ENCODE results near the gene PHC2. TPM values are rescaled to one million over a fixed set of nuclear protein-coding genes. Genes with fewer than 3 reads are reported as not detected.

PHC2 gene
- polyA plus RNA-seq, 1 donor, result 67.8 TPM

DNA sequence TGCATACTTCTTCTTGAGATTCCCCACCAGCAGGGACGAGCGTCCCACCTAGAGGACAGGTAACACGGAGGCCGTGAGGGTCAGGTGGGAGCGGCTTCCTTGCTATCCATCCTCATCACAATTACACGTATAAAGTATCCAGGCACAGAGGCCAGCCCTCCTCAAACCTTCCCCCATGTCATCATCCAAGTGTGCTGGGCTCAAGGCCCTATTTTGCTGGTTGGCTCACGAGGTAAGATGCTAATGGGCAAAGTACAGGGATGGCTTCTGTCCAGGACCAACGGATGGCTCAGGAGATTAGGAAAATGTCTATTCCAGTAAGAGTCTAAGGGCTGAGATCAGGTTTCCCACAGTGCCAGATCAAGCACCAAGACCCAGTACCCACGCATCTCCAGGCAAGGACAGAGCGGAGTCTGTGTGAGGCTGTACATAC, 98.5 kb downstream of the PHC2 start:
- no peak for DNase-seq (ENCODE audit: low read depth)

DNA sequence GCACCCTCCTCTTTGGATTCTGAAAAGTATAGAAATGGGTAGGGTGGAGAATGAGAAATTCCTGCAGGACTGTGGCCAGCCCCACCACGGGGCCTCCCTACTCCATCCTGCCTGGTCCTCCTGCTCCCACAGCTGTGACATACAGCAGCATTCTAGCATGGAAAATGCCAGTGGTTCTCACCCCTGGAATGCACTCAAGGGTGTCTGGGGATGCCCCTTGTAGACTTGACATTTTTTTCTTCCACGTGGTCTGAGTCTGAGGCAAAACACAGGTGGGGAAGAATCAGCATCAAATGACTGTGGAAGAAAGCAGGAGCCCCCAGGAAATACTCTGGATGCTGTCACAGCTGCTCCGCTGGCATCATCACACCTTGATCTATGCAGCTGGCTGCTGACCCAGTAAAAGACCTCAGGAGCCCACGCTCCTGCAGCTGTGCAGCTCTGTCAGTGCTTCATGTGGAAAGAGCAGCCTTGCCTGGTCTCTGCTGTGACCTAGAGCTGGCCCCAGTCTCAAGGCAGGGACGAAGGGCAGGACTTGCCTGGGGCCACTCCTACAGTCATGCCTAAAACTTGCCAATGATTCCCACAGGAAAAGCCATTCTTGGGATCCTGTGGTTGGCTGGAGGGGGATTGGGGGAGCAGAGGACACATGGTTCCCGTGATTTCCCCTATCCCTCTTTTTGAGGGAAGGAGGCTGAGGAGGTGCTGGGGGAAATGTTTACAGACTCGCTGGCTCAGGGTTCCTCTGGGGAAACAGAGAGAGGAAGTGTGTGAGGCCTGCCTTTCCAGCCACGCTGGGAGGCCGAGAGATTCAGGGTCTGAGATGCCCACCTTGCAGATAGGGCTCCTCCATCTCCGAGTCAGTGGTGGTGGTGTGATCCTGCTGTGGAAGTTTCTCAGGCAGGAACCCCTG, 99.2 kb downstream of the PHC2 start:
- DNase-seq (ENCODE audit: low read depth), result no peak

DNA sequence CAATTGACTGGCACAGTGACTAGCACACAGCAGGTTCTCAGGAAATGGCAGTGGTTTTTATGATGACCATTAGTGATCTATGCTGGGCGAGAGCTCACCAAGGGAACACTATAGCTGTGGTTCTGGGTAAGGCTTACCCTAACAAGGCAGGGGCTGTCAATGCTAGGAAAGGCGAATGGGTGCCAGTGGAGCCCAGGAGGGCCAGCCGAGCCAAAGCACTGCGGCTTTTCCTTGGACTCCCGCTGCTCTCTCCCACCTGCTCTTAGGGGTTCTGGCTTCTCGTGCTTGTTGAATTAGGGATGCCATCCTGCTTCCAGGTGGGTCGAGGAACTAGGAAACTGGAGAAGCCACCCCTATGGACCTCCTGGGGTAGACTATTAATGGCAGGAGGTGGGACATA, 100.0 kb downstream of the PHC2 start:
- DNase-seq (ENCODE audit: low read depth), result no peak

DNA sequence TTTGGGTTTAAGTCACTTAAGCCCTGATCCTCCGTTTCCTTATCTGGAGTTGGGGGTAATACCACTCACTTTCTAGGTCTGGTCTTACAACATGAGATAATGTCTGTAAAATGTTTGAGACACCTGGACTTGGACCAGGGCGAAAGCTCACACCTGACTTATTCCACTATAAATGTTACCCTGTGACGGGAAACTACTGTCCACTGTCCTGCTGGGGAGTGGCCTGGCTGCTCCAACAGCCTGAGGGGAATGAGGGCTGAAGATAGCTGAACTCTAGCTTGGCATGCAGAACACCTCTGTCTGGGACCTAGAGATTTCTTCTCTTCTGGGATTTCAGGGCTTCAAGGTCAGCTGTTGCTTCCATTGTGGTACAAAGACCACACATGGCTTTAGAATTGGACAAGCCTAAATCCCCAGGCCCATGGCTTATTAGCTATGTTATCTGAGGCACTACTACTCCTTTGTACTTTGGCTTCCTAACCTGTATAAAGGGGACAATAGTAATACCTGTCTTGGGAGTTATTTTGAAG, 100.5 kb downstream of the PHC2 start:
- DNase-seq (ENCODE audit: low read depth), result no peak

DNA sequence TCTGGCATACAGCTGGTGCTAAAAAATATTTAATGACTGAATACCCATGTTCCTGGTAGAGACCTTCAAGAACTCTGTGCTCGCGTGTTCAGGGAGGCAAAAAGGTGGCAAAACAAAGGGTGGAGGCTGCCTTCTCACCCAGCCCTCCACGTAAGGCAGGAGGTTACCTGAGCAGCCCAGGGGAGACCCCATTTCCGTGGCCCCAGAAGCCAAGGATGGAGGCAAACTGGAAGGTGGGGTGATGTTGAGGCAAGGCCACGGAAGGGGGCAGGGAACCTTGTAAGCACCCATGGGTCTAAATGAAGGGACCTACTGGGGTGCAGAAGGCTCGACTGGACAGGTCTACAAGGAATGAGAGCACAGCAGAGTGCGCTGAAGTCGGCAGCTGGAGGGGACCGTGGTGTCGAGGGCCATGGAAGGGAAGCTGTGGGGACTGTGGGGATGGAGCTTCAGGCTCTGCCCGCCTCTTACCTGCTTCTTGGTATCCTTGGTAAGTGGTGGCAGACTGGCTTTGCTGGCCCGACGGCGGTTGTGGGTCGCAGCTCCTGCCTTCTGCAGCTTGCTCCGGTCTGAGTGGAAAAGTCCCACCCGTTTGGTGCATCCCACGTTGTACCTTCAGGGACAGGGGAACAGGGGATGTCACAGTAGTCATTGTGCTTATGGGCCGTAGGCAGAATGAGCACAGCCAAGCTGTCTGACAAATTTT, 101.1 kb downstream of the PHC2 start:
- no peak for DNase-seq (ENCODE audit: low read depth)

DNA sequence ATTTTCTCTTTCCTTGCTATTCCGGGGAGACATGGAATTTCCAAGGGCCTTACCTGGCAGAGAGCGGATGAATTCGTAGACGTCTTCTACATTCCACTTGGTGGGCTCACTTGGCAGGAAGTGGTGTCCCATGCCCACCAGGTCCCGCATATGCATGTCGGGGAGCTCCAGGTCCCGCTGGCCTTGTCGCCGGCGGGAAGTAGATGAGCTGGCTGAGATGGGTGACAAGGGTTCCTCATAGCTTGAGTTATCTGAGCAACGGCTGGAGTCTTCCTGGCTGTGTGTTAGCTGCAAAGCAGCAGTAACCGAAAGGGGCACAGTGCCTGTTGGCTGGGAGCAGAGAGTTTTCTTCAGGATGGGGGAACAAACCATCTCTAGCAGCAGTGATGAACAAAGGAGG, 102.1 kb downstream of the PHC2 start:
- DNase-seq (ENCODE audit: low read depth), result no peak

DNA sequence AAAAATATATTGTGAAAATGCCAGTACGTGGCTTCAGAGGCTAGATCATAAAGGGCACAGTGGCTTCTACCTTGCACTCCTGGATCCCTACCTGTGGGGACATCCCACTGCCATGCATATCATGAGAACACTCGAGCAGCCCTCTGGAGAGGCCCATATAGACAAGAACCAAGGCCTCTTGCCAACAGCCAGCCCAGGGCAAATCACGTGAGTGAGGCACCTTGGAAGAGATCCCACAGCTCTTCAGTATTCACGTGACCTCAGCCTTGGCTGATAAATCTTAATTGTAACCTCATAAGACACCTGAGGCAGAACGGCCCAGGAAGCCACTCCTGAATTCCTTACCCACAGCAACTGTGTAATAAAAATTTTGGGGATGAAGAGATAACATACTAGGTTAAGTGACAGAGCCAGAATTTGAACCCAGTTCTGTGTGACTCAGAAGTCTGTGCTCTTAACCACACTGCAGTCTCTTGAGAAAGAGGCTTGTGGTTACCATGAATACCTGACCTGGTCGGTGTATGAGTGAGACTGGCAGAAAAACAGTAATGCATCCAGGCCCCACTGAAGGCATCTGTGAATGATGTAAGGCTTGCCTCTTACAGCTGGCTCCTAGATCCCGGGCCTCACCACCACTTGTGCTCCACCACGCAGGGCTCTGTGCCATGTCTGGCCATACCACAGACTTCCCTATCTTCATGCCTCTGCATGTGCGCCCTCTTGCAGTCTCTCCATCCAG, 103.1 kb downstream of the PHC2 start:
- no peak for DNase-seq (ENCODE audit: low read depth)

DNA sequence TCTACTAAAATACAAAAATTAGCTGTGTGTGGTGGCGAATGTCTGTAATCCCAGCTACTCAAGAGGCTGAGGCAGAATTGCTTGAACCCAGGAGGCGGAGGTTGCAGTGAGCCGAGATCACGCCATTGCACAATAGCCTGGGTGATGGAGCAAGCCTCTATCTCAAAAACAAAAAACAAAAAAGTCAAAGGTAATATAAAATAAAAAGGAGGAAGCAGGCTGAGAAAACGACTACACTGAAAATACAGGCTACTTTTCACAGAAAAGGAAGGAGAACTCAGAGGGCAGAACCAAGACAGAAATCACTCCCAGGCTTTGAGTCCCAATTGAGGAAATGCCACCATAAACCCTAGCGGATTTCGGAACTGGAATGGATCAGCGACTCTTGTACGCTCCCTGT, 104.1 kb downstream of the PHC2 start:
- no peak for DNase-seq (ENCODE audit: low read depth)

DNA sequence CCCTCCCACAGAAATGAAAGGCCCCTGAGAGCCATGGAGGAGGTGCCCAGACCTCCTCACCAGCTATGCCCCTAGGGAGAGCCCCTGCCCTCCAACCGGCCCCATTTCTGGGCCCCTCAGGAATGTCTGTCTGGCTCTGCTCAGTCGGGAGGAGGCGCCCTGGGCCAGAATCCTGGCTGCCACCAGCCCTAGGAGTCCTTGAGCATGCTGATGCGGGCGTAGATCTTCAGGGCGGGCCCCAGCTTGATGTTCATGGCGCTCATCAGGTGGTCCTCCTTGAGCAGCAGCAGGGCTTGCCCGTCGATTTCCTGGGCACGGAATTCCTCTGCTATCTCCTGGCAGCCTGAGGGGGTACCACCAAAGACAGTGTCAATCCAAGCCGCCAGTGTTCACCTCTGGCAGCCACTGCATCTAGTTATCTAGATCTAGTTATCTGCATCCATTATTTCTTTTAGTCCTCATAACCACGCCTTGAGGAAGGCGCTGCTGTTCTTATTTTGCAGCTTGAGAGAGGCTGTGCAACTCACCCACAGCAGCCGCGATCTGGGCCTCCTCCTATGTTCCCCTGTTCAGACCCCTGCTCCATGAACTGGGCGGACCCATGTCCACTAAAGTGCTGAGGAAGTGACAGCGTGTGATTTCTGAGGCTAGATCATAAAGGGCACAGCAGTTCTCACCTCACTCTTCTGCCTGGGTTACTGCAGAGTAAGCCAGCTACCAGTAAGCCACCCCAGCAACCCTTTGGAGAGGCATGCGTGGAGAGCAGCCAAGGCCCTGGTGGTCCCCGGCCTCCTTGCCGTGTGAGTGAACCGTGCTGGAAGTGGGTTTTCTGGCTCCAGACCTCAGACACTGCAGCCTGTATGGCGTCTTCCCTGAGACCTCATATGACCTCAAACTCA, 106.0 kb downstream of the PHC2 start:
- DNase-seq (ENCODE audit: low read depth), result no peak

DNA sequence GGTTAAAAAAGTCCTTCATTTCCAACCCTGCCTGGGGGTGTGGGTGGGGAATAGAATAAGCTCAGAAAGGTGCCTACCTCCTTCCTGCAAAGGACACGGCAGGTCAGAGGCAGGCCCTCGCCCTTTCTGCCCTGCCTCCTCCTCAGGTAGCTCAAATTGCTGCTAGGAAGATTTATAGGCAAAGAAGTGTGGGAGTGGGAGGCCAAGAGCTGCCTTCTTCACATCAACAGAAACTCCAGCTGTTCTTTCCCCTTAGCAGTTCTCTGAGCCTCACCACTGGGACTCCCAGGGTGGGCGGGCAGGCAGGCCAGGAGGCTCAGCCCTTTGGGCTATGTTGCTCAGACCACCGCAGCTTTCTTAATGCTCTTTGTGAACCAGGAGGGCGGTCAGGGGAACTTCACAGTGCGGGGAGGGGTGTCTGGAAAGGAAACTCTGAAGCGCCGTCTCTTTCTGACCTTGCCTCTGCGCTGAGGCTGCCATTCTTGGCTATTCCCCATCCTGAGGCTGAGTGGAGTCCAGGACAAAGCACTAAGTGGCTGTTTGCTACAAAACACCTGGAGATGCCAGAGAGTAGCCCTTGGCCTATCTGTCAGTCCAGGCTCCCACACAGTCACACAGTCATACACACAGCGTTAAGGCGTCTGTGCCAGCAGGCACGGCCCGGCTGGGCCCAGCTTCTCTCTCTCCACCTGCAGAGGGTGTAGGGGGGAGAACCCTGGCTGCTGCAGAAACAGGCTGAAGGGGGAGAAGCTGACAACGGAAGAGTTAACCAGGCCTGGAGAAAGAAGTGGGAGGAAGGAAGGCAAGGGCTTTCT, 107.0 kb downstream of the PHC2 start:
- no peak for DNase-seq (ENCODE audit: low read depth)

DNA sequence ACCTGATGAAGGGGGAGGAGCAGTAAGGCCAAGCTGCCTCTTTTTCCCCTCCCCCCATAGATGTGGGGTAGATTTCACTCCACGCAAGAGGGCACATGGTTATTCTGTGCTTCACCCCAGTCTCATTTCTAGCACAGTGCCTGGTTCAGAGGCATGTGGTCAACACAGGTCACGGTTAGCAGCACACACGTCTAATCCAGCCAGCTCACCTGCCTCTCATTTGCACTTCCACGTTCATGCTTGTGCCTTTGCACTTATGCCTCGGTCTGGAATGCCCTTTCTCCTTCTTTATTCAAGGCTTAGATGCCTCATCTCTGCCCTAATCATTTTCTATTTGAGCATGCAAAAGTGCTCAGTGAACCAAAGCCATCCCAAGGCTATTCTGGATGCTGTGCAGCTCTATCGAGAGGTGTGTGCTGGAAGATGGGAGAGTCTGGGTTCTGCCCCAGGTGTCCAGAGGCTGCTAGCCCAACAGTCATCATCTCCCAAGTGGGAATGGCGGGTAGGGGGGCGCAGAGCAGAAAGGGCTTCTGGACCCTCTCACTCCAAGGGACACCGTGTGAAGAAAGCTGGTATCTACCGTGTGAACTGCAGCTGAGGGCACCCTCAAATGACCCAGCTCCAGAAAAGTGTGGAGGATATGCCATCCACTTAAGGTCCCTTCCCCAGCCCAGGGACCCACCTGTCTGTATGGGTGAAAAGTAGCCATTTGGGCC, 107.9 kb downstream of the PHC2 start:
- no peak for DNase-seq (ENCODE audit: low read depth)

DNA sequence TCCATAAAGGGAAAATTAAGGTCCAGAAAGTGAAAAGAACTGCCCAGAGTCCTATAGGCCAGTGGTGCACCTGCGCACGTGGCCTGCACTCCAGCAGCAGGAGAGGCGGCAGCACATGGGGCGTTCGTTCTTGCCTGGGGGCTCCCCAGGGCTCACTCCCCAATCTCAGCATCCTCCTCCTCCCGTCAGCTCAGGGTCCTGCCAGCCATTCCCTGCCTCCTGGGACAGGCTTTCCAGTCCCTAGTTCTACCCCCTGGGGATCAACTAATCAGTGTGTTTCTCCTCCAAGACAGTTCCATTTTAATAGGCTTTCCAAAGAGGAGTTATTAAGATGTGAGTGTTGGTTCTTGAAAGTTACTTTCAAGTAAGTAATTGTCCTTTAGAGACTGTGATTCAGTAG, 108.8 kb downstream of the PHC2 start:
- no peak for DNase-seq (ENCODE audit: low read depth)

DNA sequence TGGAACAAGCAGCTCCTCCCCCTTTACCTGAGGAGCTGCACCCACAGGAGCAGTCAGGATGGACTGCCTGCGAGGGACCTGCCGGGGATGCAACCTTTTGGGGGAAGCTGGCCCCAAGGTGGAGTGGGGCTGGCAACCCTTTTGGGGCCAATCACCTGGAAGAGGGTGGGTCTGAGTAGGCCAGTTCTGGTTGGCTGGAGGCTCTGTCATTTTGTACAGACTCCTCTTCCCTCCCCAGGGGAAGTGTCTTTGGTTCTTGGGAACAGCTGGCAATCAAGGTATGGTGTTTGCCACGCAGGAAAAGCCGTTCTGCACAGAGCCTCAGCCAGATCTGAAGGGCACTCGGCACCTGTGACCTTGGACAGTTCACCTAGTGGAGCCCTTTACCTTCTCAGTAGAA, 109.7 kb downstream of the PHC2 start:
- DNase-seq (ENCODE audit: low read depth), result no peak

DNA sequence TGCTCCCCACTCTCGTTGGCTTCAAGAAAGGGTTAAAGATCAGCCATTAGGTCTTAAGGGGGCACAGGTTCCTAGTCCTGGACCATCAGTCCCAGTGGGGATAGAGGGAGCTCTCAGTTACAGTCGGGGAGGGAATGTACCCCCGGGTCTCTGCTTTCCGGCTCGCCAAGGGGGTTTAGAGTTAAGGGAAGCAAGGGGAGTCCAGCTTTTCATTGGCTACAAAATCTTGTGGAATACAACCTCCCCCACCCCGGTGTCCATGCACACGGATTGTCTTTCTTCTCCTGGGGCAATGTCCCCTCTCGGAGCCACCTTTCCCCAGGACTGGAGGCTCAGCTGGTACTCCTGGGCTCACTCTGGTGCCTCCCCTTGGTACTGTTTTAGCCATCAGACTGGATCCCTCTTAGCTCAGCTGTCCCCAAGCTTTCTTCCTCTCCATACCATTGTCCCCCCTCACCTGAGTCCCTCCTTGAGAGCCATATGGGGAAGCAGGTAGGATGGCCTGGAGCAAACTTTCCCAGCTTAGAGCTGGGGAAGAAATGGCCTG, 110.2 kb downstream of the PHC2 start, which contains the start of gene A3GALT2:
TSS of gene A3GALT2 (minus strand) at position 480 of the 547 bp plus-strand sequence. CDS start at position 480, 0 bp downstream.
- DNase-seq (ENCODE audit: low read depth), result no peak

DNA sequence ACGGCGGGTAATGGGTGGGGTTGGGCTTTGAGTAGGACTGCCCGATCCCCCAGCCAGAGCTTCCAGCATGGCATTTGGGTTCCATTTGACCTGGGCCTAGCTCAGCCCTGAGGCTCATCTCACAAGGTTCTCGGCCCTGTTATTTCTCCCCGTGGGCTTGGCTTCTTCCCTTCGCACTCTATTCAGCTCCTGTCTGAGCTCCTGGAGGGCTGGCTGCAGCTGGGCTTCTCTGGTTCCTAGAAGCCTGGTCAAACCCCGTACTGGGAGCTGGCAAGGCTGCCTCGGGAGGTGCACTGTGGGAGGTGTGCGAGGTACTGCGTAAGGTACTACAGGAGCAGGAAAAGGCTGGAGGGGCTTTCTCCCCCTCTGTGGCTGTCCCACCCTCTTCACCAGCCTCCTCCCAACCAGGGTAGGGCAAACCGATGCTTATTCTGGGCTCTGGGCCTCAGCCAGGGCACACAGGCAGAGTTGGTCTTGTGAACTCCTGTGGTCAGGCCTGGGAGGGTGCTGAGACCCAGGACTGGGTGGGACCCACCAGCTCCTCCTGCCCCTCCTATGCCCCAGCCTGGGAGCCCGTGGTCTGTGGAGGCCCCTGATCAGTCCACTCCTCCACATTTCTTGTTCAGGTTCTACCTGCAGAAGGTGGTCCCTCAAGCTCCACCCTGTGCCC, 110.8 kb downstream of the PHC2 start:
- DNase-seq (ENCODE audit: low read depth), result no peak

DNA sequence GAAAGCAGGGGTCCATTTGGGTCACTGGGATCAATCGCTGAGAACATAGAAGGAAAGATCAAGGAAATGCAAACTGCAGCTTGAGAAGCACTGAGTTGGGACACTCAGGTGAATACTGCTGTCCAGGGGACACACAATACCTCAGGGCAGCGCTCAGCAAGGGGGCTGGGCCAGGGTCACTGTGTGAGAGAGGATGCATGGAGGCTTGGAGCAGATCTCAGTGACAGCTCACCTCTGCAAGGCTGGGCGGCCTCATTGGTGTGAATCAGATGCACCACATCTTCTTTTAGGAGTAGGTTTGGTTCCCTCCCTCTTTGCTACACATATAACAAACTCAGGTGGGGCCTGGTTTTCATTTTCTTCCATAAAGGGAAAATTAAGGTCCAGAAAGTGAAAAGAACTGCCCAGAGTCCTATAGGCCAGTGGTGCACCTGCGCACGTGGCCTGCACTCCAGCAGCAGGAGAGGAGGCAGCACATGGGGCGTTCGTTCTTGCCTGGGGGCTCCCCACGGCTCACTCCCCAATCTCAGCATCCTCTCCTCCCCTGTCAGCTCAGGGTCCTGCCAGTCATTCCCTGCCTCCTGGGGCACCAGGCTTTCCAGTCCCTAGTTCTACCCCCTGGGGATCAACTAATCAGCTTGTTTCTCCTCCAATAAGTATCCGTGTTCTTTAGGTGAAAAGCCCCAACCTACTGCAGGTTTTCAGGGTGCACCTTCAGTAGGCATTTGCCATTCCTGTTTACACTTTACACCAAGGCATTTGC, 111.5 kb downstream of the PHC2 start:
- DNase-seq (ENCODE audit: low read depth), result no peak

DNA sequence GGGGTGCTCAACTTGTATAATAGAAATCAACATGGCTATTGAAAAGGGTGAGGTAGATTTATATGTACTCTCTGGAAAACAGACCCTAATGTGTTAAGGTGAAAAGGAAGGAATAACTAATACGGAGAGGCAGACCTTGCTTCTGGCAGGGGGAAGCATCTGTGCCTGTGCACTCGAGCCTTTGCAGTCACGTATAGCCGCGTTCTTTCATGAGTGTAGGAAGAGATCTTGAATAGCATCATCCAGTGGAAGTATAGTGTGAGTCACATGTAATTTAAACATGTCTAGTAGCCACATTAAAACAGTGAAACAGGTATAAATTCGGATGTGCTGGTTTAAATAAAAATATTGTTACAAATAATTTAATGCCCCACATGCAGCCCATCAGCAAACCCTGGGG, 112.9 kb downstream of the PHC2 start:
- DNase-seq (ENCODE audit: low read depth), result no peak

DNA sequence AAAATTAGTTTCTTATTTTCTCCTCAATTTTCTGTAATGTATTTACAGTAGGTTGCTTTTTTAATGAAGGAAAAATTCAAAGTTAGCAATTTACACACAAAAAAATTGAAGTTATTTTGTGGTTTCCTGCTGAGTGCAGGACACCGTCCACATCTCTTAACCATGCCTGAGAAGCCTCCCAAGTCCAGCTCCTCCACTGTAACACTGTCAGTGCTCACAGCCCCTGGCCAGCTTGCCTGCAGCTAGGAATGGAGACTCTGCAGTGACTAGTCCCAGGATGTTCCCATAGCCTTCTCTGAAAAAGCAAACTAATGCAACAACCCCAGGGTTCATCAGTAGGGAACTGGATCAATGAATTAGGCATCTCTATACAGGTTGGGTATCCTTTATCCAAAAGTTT, 113.5 kb downstream of the PHC2 start:
- DNase-seq (ENCODE audit: low read depth), result no peak

Data from forelimb muscle (tissue), 1 donor.